IPS DF 6.9 (cell line): ENCODE data around the gene RGMA.

ENCODE experiments used
- DNase-seq: peaks from one replicate; pipeline ENCODE4 v3.0.0-alpha.2; 2013; ENCODE audit warnings: low read depth, low spot score
- H3K27ac ChIP-seq: one replicate; pipeline ENCODE4 v1.5.1; 2013; ENCODE audit warnings: low read length, control low read depth
- H3K27me3 ChIP-seq: 2 replicates; pipeline ENCODE4 v1.6.1; 2013; ENCODE audit warnings: mild to moderate bottlenecking, low read length; ENCODE audit not compliant: control insufficient read depth, insufficient read depth
- H3K36me3 ChIP-seq: 2 replicates; pipeline ENCODE4 v1.6.1; 2013; ENCODE audit warnings: low read length; ENCODE audit not compliant: control insufficient read depth, insufficient read depth
- H3K4me1 ChIP-seq: 2 replicates; pipeline ENCODE4 v1.6.1; 2013; ENCODE audit warnings: low read length; ENCODE audit not compliant: control insufficient read depth, insufficient read depth
- H3K4me3 ChIP-seq: 2 replicates; pipeline ENCODE4 v1.5.1; 2013; ENCODE audit warnings: mild to moderate bottlenecking, low read length
- H3K9me3 ChIP-seq: 2 replicates; pipeline ENCODE4 v1.6.1; 2013; ENCODE audit warnings: low read length, inconsistent platforms; ENCODE audit not compliant: control insufficient read depth, insufficient read depth
- WGBS: extraction: QIAGEN DNeasy Blood & Tissue Kit; methylation state at CpG from one replicate; pipeline ENCODE4 v1.1.7; 2013; ENCODE audit warnings: mixed read lengths, missing lambda C conversion rate; ENCODE audit not compliant: insufficient read length, insufficient coverage; 5-methylcytosine and 5-hydroxymethylcytosine counted together

Gene RGMA

GRCh38 chr15:93048759-93049161 is 40.3 kb downstream of the RGMA start:
- DNase-seq, result no peak
- WGBS, result no CpG with 5 or more reads among the region's 16 CpGs
- no peak overlapping the region for H3K4me3 ChIP-seq
- H3K4me1 ChIP-seq, result no peaks in the 10 kb centered on the region
- H3K27ac ChIP-seq, result no peak overlapping the region
- peaks cover 54% of the 10 kb centered on the region for H3K36me3 ChIP-seq
- H3K27me3 ChIP-seq, result no peaks in the 10 kb centered on the region
- H3K9me3 ChIP-seq, result no peaks in the 10 kb centered on the region

GRCh38 chr15:93048426-93048721 is 40.6 kb downstream of the RGMA start:
- no CpG with 5 or more reads among the region's 14 CpGs for WGBS
- H3K4me3 ChIP-seq, result no peak overlapping the region
- H3K27ac ChIP-seq, result no peak overlapping the region
- no peaks in the 10 kb centered on the region for H3K4me1 ChIP-seq
- no peak for DNase-seq
- no peaks in the 10 kb centered on the region for H3K27me3 ChIP-seq
- H3K36me3 ChIP-seq, result peaks cover 54% of the 10 kb centered on the region
- no peaks in the 10 kb centered on the region for H3K9me3 ChIP-seq

DNA sequence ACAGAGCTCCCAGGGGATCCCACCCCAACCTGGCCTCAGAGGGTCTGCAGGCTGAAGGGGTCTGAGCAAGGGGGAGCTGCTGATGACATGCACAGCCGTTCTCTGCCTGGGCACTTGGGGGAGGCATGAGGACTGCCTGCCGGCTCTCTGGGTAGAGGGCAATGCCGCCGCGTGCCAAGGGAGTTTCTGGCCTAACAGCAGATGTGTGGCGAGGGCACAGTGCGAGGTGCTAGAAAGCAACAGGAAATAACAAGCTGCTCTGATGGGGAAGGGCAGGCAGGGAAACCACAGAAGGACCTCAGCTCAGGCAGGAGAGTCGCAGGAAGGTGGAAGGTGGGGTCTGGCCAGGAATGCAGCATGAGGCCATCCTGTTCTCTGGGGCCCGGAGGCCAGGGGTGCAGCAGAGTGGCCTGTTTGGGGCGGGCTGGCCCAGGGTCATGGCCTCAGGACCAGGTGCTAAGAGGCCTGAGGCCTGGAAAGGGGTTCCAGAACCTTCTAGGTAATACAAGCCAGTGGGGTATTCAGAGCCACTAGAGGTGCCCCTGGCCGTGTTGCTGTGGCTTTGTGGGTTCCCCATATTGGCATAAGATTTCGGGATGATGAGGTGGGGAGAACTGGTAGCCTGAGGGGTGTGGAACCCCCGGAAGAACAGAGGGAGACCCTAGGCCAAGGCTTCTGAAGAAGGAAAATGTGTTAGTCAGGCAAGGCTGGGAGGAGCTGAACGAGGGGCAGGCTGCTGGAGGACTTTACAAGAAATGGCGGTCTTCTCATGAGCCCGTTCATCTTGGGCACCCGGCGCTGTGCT is 41.2 kb downstream of the RGMA start:
- WGBS, result no CpG with 5 or more reads among the region's 18 CpGs
- Histone ChIP-seq H3K4me3 (no peak overlapping the region), H3K4me1 (no peaks in the 10 kb centered on the region), H3K36me3 (peaks cover 52% of the 10 kb centered on the region), H3K27ac (no peak overlapping the region), H3K9me3 (no peaks in the 10 kb centered on the region), H3K27me3 (no peaks in the 10 kb centered on the region)
- no peak for DNase-seq

DNA sequence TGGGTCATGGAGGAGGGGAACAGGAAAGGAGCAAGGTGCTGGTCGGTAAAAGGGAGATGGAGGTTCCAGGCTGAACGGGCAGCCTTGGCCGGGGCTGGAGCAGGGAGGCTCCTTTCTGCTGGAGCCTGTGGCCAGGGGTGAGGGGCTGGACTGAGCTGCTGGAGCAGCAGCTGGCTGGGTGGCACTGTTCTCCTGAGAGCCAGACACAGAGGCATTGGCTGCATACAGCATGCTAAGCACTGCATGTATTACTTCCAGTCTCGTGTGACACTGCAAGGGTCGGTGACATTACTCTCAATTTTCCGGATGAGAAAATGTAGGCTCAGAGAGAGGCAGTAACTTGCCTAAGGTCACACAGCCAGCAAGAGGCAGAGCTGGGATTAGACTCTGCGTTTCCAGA is 42.3 kb downstream of the RGMA start:
- Histone ChIP-seq H3K9me3 (no peaks in the 10 kb centered on the region), H3K27ac (no peak overlapping the region), H3K27me3 (no peaks in the 10 kb centered on the region), H3K36me3 (peaks cover 45% of the 10 kb centered on the region), H3K4me3 (no peak overlapping the region), H3K4me1 (no peaks in the 10 kb centered on the region)
- no peak for DNase-seq
- WGBS, result no CpG with 5 or more reads among the region's 7 CpGs

GRCh38 chr15:93046120-93046519 is 42.9 kb downstream of the RGMA start:
- Histone ChIP-seq H3K27ac (no peak overlapping the region), H3K4me3 (no peak overlapping the region), H3K4me1 (no peaks in the 10 kb centered on the region), H3K27me3 (no peaks in the 10 kb centered on the region), H3K36me3 (peaks cover 41% of the 10 kb centered on the region), H3K9me3 (no peaks in the 10 kb centered on the region)
- DNase-seq, result no peak
- no CpG with 5 or more reads among the region's 4 CpGs for WGBS

DNA sequence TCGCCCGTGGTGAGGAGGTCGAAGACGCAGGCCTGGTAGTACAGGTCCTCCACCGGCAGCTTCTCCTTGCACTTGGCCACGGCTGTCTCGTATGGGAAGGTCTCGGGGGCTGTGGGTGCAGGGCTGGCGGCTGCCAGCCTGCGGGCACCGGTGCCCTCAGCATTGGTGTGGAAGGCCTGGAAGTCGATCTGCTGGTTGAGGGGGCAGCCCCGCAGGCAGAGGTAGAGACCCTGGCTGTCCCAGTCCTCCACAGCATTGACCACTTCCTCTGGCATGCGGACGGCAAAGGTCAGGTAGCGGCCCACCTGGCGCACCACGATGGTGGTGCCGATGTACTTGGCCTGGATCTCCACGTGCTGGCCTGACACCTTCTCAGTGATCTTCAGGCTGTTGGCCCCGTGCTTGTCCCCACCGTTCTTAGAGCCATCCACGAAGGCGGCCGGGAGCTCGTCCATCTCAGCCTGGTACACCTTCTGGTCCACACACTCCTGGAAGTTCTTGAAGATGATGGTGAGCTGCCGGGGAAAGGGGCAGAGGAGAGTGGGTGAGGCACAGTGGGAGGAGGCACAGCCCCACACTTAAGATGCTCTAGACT is 43.7 kb downstream of the RGMA start:
- DNase-seq, result no peak
- no CpG with 5 or more reads among the region's 27 CpGs for WGBS
- H3K27me3 ChIP-seq, result no peaks in the 10 kb centered on the region
- H3K4me1 ChIP-seq, result no peaks in the 10 kb centered on the region
- peaks cover 34% of the 10 kb centered on the region for H3K36me3 ChIP-seq
- H3K4me3 ChIP-seq, result no peak overlapping the region
- H3K27ac ChIP-seq, result no peak overlapping the region
- H3K9me3 ChIP-seq, result no peaks in the 10 kb centered on the region

GRCh38 chr15:93044301-93045190 is 44.5 kb downstream of the RGMA start:
- DNase-seq, result no peak
- whole genome bisulfite sequencing, result no CpG with 5 or more reads among the region's 46 CpGs
- Histone ChIP-seq H3K27me3 (no peaks in the 10 kb centered on the region), H3K4me3 (no peak overlapping the region), H3K36me3 (peaks cover 27% of the 10 kb centered on the region), H3K4me1 (no peaks in the 10 kb centered on the region), H3K27ac (no peak overlapping the region), H3K9me3 (no peaks in the 10 kb centered on the region)

- H3K27me3 ChIP-seq, result no peaks in the 10 kb centered on the region
- WGBS, result no CpG with 5 or more reads among the region's 12 CpGs
- DNase-seq, result no peak
Measured at GRCh38 chr15:93043621-93044300, 45.2 kb downstream of the RGMA start.

GRCh38 chr15:93042691-93043378 is 46.2 kb downstream of the RGMA start:
- H3K27me3 ChIP-seq, result no peaks in the 10 kb centered on the region
- no peak overlapping the region for H3K4me3 ChIP-seq
- H3K27ac ChIP-seq, result no peak overlapping the region
- H3K9me3 ChIP-seq, result no peaks in the 10 kb centered on the region
- WGBS, result no CpG with 5 or more reads among the region's 18 CpGs
- DNase-seq, result no peak
- H3K4me1 ChIP-seq, result no peaks in the 10 kb centered on the region
- H3K36me3 ChIP-seq, result peaks cover 18% of the 10 kb centered on the region

More at GRCh38 chr15:93043621-93044300, 45.2 kb downstream of the RGMA start:
- no peaks in the 10 kb centered on the region for H3K9me3 ChIP-seq
- no peaks in the 10 kb centered on the region for H3K4me1 ChIP-seq
- H3K27ac ChIP-seq, result no peak overlapping the region
- no peak overlapping the region for H3K4me3 ChIP-seq
- peaks cover 24% of the 10 kb centered on the region for H3K36me3 ChIP-seq

DNA sequence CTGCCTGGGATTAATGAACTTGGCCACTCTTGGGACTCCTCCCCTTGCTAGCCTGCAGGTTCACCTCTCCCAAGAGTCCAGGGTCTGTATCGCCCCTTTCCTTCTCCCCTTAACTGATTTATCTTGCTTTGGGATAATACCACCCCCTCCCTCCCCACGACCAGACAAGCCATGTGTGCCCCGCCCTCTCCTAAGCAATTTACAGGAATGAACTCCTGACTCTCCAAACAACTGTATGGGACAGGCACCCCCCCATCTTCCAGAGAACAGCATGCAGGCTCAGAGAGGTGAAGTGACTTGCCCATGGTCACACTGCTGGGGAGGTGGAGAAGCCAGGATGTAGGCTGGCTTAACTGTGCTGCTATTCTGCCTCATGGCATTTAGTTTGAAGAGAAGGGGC is 46.8 kb downstream of the RGMA start:
- Histone ChIP-seq H3K4me1 (no peaks in the 10 kb centered on the region), H3K4me3 (no peak overlapping the region), H3K27ac (no peak overlapping the region), H3K27me3 (no peaks in the 10 kb centered on the region), H3K36me3 (peaks cover 15% of the 10 kb centered on the region), H3K9me3 (no peaks in the 10 kb centered on the region)
- WGBS, result no CpG with 5 or more reads among the region's 3 CpGs
- no peak for DNase-seq
